ENCODE results near the gene CDC20. TPM values are rescaled to one million over a fixed set of nuclear protein-coding genes. Genes with fewer than 3 reads are reported as not detected.
"Not testable (repeated sequence)": the region's sequence is repeated elsewhere in the genome, so short reads cannot be mapped to it uniquely, and the experiment has no call there.

Gene CDC20
- total RNA-seq, 1 experiment from 2014 or later: 304 TPM

GRCh38 chr1:43382027-43382779, 23.4 kb downstream of the CDC20 start:
- DNase-seq (ENCODE audit: low spot score): no peak

GRCh38 chr1:43383449-43383848, 24.7 kb downstream of the CDC20 start:
- DNase-seq (ENCODE audit: low spot score): peak; percentile 56

GRCh38 chr1:43386676-43387075, 27.9 kb downstream of the CDC20 start:
- no peak for DNase-seq (ENCODE audit: low spot score)

- DNase-seq (ENCODE audit: low spot score): no peak
These were observed 29.3 kb downstream of the CDC20 start for GRCh38 chr1:43387976-43388599.

GRCh38 chr1:43388613-43389012, 29.8 kb downstream of the CDC20 start:
- no peak for DNase-seq (ENCODE audit: low spot score)

- DNase-seq (ENCODE audit: low spot score): peak; percentile 98
These were observed 30.8 kb downstream of the CDC20 start, which contains the start of the genes MED8 and SZT2 for GRCh38 chr1:43389326-43390313. MED8 (minus strand) TSS chr1:43389800; CDS start chr1:43389764, 36 bp downstream. SZT2 (plus strand) TSS chr1:43389899; CDS start chr1:43389969, 70 bp downstream.

- no peak for DNase-seq (ENCODE audit: low spot score)
These were observed 33.9 kb downstream of the CDC20 start for GRCh38 chr1:43392702-43393101.

GRCh38 chr1:43395523-43395922, 36.7 kb downstream of the CDC20 start:
- no peak for DNase-seq (ENCODE audit: low spot score)

- DNase-seq (ENCODE audit: low spot score): no peak
These were observed 37.3 kb downstream of the CDC20 start for GRCh38 chr1:43396059-43396458.

- no peak for DNase-seq (ENCODE audit: low spot score)
These were observed 39.4 kb downstream of the CDC20 start for GRCh38 chr1:43398227-43398626.

GRCh38 chr1:43400441-43400840, 41.7 kb downstream of the CDC20 start:
- DNase-seq (ENCODE audit: low spot score): not testable (repeated sequence)

- DNase-seq (ENCODE audit: low spot score): no peak
These were observed 43.5 kb downstream of the CDC20 start for GRCh38 chr1:43402089-43402865.

- no peak for DNase-seq (ENCODE audit: low spot score)
These were observed 45.6 kb downstream of the CDC20 start for GRCh38 chr1:43404353-43404752.

- no peak for DNase-seq (ENCODE audit: low spot score)
These were observed 46.6 kb downstream of the CDC20 start for GRCh38 chr1:43405219-43405875.

GRCh38 chr1:43405876-43406234, 47.1 kb downstream of the CDC20 start:
- DNase-seq (ENCODE audit: low spot score): no peak

GRCh38 chr1:43410571-43410970, 51.8 kb downstream of the CDC20 start:
- no peak for DNase-seq (ENCODE audit: low spot score)

Measured in HT-29 (cell line).